ENCODE measurements around the gene TMEM81. TPM values are rescaled to one million over a fixed set of nuclear protein-coding genes. Genes with fewer than 3 reads are reported as not detected.
A peak's percentile ranks its signal among the peaks of the same experiment; 100 is the strongest.

The TMEM81 gene
- total and polyA plus RNA-seq, 4 donors = 0.78 to 2.8 (median 0.89) TPM

GRCh38 chr1:205122489-205122882 lies 38.2 kb upstream of the TMEM81 start (continued):
- TF ChIP-seq TAF1 (conservative IDR thresholded peaks at IDR 0.05) = no peak

GRCh38 chr1:205121660-205122488 lies 37.6 kb upstream of the TMEM81 start, which contains the start of gene RBBP5:
Gene RBBP5 (minus strand): TSS chr1:205121978. CDS start chr1:205121873, 105 bp downstream.
- H3K4me3 ChIP-seq (ENCODE audit: low read depth in 1 of 3, low read length in 3 of 3) = peak within 1 kb of the TSS; percentile 65 to 98 (median 93)
- H3K36me3 ChIP-seq (ENCODE audit: control insufficient read depth in 4 of 4, insufficient read depth in 3 of 4, low read depth in 1 of 4, low read length in 3 of 4) = peaks cover 0 to 2% (median under 1%) of the 10 kb centered on the region in 4 donors
- H3K9ac ChIP-seq (ENCODE audit: low read depth in 1 of 2, low read length in 2 of 2) = peak within 1 kb of the TSS; percentile 97 to 98
- WGBS = under 1% methylated on average over 46 of the region's 46 CpGs
- TF ChIP-seq FOXA2 (IDR thresholded peaks at IDR 0.05) (peak; percentile 17), MAX (IDR thresholded peaks at IDR 0.05) (peak; percentile 94), EGR1 (IDR thresholded peaks at IDR 0.05; ENCODE audit: low read depth in 2 of 2) (peak; percentile 68 to 71), RAD21 (IDR thresholded peaks at IDR 0.05) (peak; percentile 62 to 73), SP1 (IDR thresholded peaks at IDR 0.05) (peak; percentile 87), REST (IDR thresholded peaks at IDR 0.05) (peak; percentile 65), HNF4G (IDR thresholded peaks at IDR 0.05) (no peak), NR2F2 (IDR thresholded peaks at IDR 0.05) (peak; percentile 84), YY1 (IDR thresholded peaks at IDR 0.05) (peak; percentile 93), HNF4A (conservative IDR thresholded peaks at IDR 0.05) (peak; percentile 35 to 64), JUND (IDR thresholded peaks at IDR 0.05) (peak; percentile 70 to 81), GABPA (IDR thresholded peaks at IDR 0.05 in 1 of 2, conservative IDR thresholded peaks at IDR 0.05 in 1 of 2) (peak; percentile 87 to 94), FOXA1 (IDR thresholded peaks at IDR 0.05) (no peak), RXRA (IDR thresholded peaks at IDR 0.05) (peak; percentile 75 to 89), ATF3 (IDR thresholded peaks at IDR 0.05) (peak; percentile 72), CTCF (IDR thresholded peaks at IDR 0.05; ENCODE audit: low read depth, low read length, missing input control) (peak; percentile 55), ZBTB33 (IDR thresholded peaks at IDR 0.05) (peak; percentile 91), TAF1 (conservative IDR thresholded peaks at IDR 0.05) (peak; percentile 89)
- peaks cover 9 to 31% (median 22%) of the 10 kb centered on the region in 4 donors for H3K4me1 ChIP-seq (ENCODE audit: control insufficient read depth in 4 of 4, insufficient read depth in 4 of 4, low read length in 3 of 4)
- no peaks in the 10 kb centered on the region for H3K27me3 ChIP-seq (ENCODE audit: control insufficient read depth in 4 of 4, insufficient read depth in 4 of 4, low read length in 3 of 4)
- no peaks in the 10 kb centered on the region for H3K9me3 ChIP-seq (ENCODE audit: control insufficient read depth in 4 of 4, low read length in 3 of 4)
- peak; percentile 98 for DNase-seq (ENCODE audit: low spot score)
- H3K27ac ChIP-seq (ENCODE audit: low read depth in 1 of 2, low read length in 2 of 2) = peak within 1 kb of the TSS; percentile 97 to 99
